GM12878 (cell line): ENCODE measurements around the gene PRKAG3. TPM values are rescaled to one million over a fixed set of nuclear protein-coding genes. Genes with fewer than 3 reads are reported as not detected.

Source experiments
- microRNA-seq: library from miRNA; unstranded; fragments of <30 nt; microRNA quantifications from one replicate; pipeline ENCODE4, GENCODE V29; 2018
- polyA plus RNA-seq, 11 experiments: library from polyadenylated mRNA; depleted of rRNA in 4 of 11; unstranded in 6 of 11; stranded (reverse) in 5 of 11; fragments of >200 nt; fragmentation: Nextera tagmentation in 4 of 11; fragmentation: Illumina TruSeq in 1 of 11; extraction: Ambion mirVana in 4 of 11; extraction: Trizol in 1 of 11; gene quantifications; 1 replicate in 1 of 11; 2 replicates in 10 of 11; pipeline versions ENCODE4 v1.2.1 to v1.2.3, GENCODE V29; 2011 to 2016; ENCODE audit warnings: inconsistent platforms in 2 of 11, missing spikeins in 2 of 11, low read depth in 1 of 11
- total RNA-seq, 4 experiments: library from RNA; depleted of rRNA in 3 of 4; stranded (reverse); fragments of >200 nt in 3 of 4; fragmentation: Illumina TruSeq in 1 of 4; extraction: Trizol in 1 of 4; gene quantifications; 2 replicates each; pipeline versions ENCODE4 v1.2.1 to v1.2.3, GENCODE V29; 2013 to 2021

The PRKAG3 gene
- total and polyA plus RNA-seq, 10 of the 15 experiments (the other 5 are each of a cell fraction or from before 2014, with no cell fraction given): 0.04 to 0.12 (median 0.06) TPM; not detected in 7

Small RNA genes lying within 50 kb of the gene (microRNA-seq; reads per million reads assigned to microRNA genes)
- not detected for gene MIR9500

Other genes starting within 250 kb of the PRKAG3 start
Only the 7 nearest of the 14 such genes appear.
- 12.3 and 18.4 TPM in 2 replicates for gene STK36, start 159.7 kb downstream of the PRKAG3 start, total RNA-seq (2014; rRNA removed)
- gene STK36, start 159.7 kb downstream of the PRKAG3 start, total RNA-seq (2014; rRNA removed; fragmentation: Illumina TruSeq; extraction: Trizol): 6.8 and 7.5 TPM in 2 replicates
- 17.0 and 20.0 TPM in 2 replicates for gene STK36, start 159.7 kb downstream of the PRKAG3 start, total RNA-seq (2021)
- 15.6 and 22.8 TPM in 2 replicates for gene STK36, start 159.7 kb downstream of the PRKAG3 start, polyA plus RNA-seq (2011; rRNA removed)
- 13.6 and 18.0 TPM in 2 replicates for gene STK36, start 159.7 kb downstream of the PRKAG3 start, polyA plus RNA-seq (2014; fragmentation: Illumina TruSeq; extraction: Trizol)
- 1 to 10 TPM; 4.0 to 7.3 TPM for gene STK36, start 159.7 kb downstream of the PRKAG3 start, polyA plus RNA-seq (2014; fragmentation: Nextera tagmentation; extraction: Ambion mirVana)
- gene STK36, start 159.7 kb downstream of the PRKAG3 start, polyA plus RNA-seq (2014; rRNA removed): 17.5 and 19.1 TPM in 2 replicates
- gene STK36, start 159.7 kb downstream of the PRKAG3 start, polyA plus RNA-seq (2016; fragmentation: Nextera tagmentation; extraction: Ambion mirVana): 10 to 100 TPM; 15.2 to 18.1 TPM
- 22.3 and 31.7 TPM in 2 replicates for gene TTLL4, start 121.0 kb downstream of the PRKAG3 start, total RNA-seq (2014; rRNA removed)
- 20.4 and 20.7 TPM in 2 replicates for gene TTLL4, start 121.0 kb downstream of the PRKAG3 start, total RNA-seq (2014; rRNA removed; fragmentation: Illumina TruSeq; extraction: Trizol)
- 49.1 and 51.7 TPM in 2 replicates for gene TTLL4, start 121.0 kb downstream of the PRKAG3 start, total RNA-seq (2021)
- gene TTLL4, start 121.0 kb downstream of the PRKAG3 start, polyA plus RNA-seq (2011; rRNA removed): 35.9 and 50.8 TPM in 2 replicates
- 62.7 and 63.1 TPM in 2 replicates for gene TTLL4, start 121.0 kb downstream of the PRKAG3 start, polyA plus RNA-seq (2014; fragmentation: Illumina TruSeq; extraction: Trizol)
- 10 to 100 TPM; 16.6 to 18.7 TPM for gene TTLL4, start 121.0 kb downstream of the PRKAG3 start, polyA plus RNA-seq (2014; fragmentation: Nextera tagmentation; extraction: Ambion mirVana)
- 34.1 and 35.7 TPM in 2 replicates for gene TTLL4, start 121.0 kb downstream of the PRKAG3 start, polyA plus RNA-seq (2014; rRNA removed)
- 10 to 100 TPM; 27.5 to 38.0 TPM for gene TTLL4, start 121.0 kb downstream of the PRKAG3 start, polyA plus RNA-seq (2016; fragmentation: Nextera tagmentation; extraction: Ambion mirVana)
- gene CYP27A1, start 49.7 kb downstream of the PRKAG3 start, total RNA-seq (2014; rRNA removed): 0.28 and 0.60 TPM in 2 replicates
- not detected in 2 replicates for gene CYP27A1, start 49.7 kb downstream of the PRKAG3 start, total RNA-seq (2014; rRNA removed; fragmentation: Illumina TruSeq; extraction: Trizol)
- gene CYP27A1, start 49.7 kb downstream of the PRKAG3 start, total RNA-seq (2021): 0.61 and 0.72 TPM in 2 replicates
- 0.11 and 0.19 TPM in 2 replicates for gene CYP27A1, start 49.7 kb downstream of the PRKAG3 start, polyA plus RNA-seq (2011; rRNA removed)
- 0.22 TPM in 1 of 2 replicates, not detected in the other for gene CYP27A1, start 49.7 kb downstream of the PRKAG3 start, polyA plus RNA-seq (2014; fragmentation: Illumina TruSeq; extraction: Trizol)
- under 1 TPM in 1 of 2 experiments, not detected in 1; 0.13 TPM for gene CYP27A1, start 49.7 kb downstream of the PRKAG3 start, polyA plus RNA-seq (2014; fragmentation: Nextera tagmentation; extraction: Ambion mirVana)
- 0.10 and 0.35 TPM in 2 replicates for gene CYP27A1, start 49.7 kb downstream of the PRKAG3 start, polyA plus RNA-seq (2014; rRNA removed)
- under 1 TPM; 0.12 to 0.14 TPM for gene CYP27A1, start 49.7 kb downstream of the PRKAG3 start, polyA plus RNA-seq (2016; fragmentation: Nextera tagmentation; extraction: Ambion mirVana)
- 0.11 TPM in 1 of 2 replicates, not detected in the other for gene WNT6, start 28.0 kb upstream of the PRKAG3 start, total RNA-seq (2014; rRNA removed)
- not detected in 2 replicates for gene WNT6, start 28.0 kb upstream of the PRKAG3 start, total RNA-seq (2014; rRNA removed; fragmentation: Illumina TruSeq; extraction: Trizol)
- 0.44 TPM in 1 of 2 replicates, not detected in the other for gene WNT6, start 28.0 kb upstream of the PRKAG3 start, total RNA-seq (2021)
- gene WNT6, start 28.0 kb upstream of the PRKAG3 start, polyA plus RNA-seq (2011; rRNA removed): 0.06 and 0.15 TPM in 2 replicates
- gene WNT6, start 28.0 kb upstream of the PRKAG3 start, polyA plus RNA-seq (2014; fragmentation: Illumina TruSeq; extraction: Trizol): not detected in 2 replicates
- gene WNT6, start 28.0 kb upstream of the PRKAG3 start, polyA plus RNA-seq (2014; fragmentation: Nextera tagmentation; extraction: Ambion mirVana): not detected
- gene WNT6, start 28.0 kb upstream of the PRKAG3 start, polyA plus RNA-seq (2014; rRNA removed): 0.22 TPM in 1 of 2 replicates, not detected in the other
- gene WNT6, start 28.0 kb upstream of the PRKAG3 start, polyA plus RNA-seq (2016; fragmentation: Nextera tagmentation; extraction: Ambion mirVana): under 1 TPM in 1 of 2 experiments, not detected in 1; 0.29 TPM
- 17.7 and 18.9 TPM in 2 replicates for gene WNT10A, start 49.0 kb upstream of the PRKAG3 start, total RNA-seq (2014; rRNA removed)
- 5.7 and 6.6 TPM in 2 replicates for gene WNT10A, start 49.0 kb upstream of the PRKAG3 start, total RNA-seq (2014; rRNA removed; fragmentation: Illumina TruSeq; extraction: Trizol)
- gene WNT10A, start 49.0 kb upstream of the PRKAG3 start, total RNA-seq (2021): 20.6 and 20.7 TPM in 2 replicates
- gene WNT10A, start 49.0 kb upstream of the PRKAG3 start, polyA plus RNA-seq (2011; rRNA removed): 27.8 and 45.0 TPM in 2 replicates
- 3.6 and 4.4 TPM in 2 replicates for gene WNT10A, start 49.0 kb upstream of the PRKAG3 start, polyA plus RNA-seq (2014; fragmentation: Illumina TruSeq; extraction: Trizol)
- under 1 TPM; 0.61 to 0.93 TPM for gene WNT10A, start 49.0 kb upstream of the PRKAG3 start, polyA plus RNA-seq (2014; fragmentation: Nextera tagmentation; extraction: Ambion mirVana)
- 22.1 and 25.4 TPM in 2 replicates for gene WNT10A, start 49.0 kb upstream of the PRKAG3 start, polyA plus RNA-seq (2014; rRNA removed)
- gene WNT10A, start 49.0 kb upstream of the PRKAG3 start, polyA plus RNA-seq (2016; fragmentation: Nextera tagmentation; extraction: Ambion mirVana): 1 to 10 TPM; 5.3 to 7.2 TPM
- gene CDK5R2, start 127.9 kb upstream of the PRKAG3 start, total RNA-seq (2014; rRNA removed): not detected in 2 replicates
- gene CDK5R2, start 127.9 kb upstream of the PRKAG3 start, total RNA-seq (2014; rRNA removed; fragmentation: Illumina TruSeq; extraction: Trizol): not detected in 2 replicates
- not detected in 2 replicates for gene CDK5R2, start 127.9 kb upstream of the PRKAG3 start, total RNA-seq (2021)
- not detected in 2 replicates for gene CDK5R2, start 127.9 kb upstream of the PRKAG3 start, polyA plus RNA-seq (2011; rRNA removed)
- not detected in 2 replicates for gene CDK5R2, start 127.9 kb upstream of the PRKAG3 start, polyA plus RNA-seq (2014; fragmentation: Illumina TruSeq; extraction: Trizol)
- gene CDK5R2, start 127.9 kb upstream of the PRKAG3 start, polyA plus RNA-seq (2014; fragmentation: Nextera tagmentation; extraction: Ambion mirVana): not detected
- gene CDK5R2, start 127.9 kb upstream of the PRKAG3 start, polyA plus RNA-seq (2014; rRNA removed): not detected in 2 replicates
- gene CDK5R2, start 127.9 kb upstream of the PRKAG3 start, polyA plus RNA-seq (2016; fragmentation: Nextera tagmentation; extraction: Ambion mirVana): not detected
- not detected in 2 replicates for gene FEV, start 153.4 kb upstream of the PRKAG3 start, total RNA-seq (2014; rRNA removed)
- not detected in 2 replicates for gene FEV, start 153.4 kb upstream of the PRKAG3 start, total RNA-seq (2014; rRNA removed; fragmentation: Illumina TruSeq; extraction: Trizol)
- not detected in 2 replicates for gene FEV, start 153.4 kb upstream of the PRKAG3 start, total RNA-seq (2021)
- not detected in 2 replicates for gene FEV, start 153.4 kb upstream of the PRKAG3 start, polyA plus RNA-seq (2011; rRNA removed)
- gene FEV, start 153.4 kb upstream of the PRKAG3 start, polyA plus RNA-seq (2014; fragmentation: Illumina TruSeq; extraction: Trizol): not detected in 2 replicates
- not detected for gene FEV, start 153.4 kb upstream of the PRKAG3 start, polyA plus RNA-seq (2014; fragmentation: Nextera tagmentation; extraction: Ambion mirVana)
- gene FEV, start 153.4 kb upstream of the PRKAG3 start, polyA plus RNA-seq (2014; rRNA removed): not detected in 2 replicates
- not detected for gene FEV, start 153.4 kb upstream of the PRKAG3 start, polyA plus RNA-seq (2016; fragmentation: Nextera tagmentation; extraction: Ambion mirVana)